Endothelial cell of umbilical vein (primary cell): ENCODE measurements around the gene HMCN1.

ENCODE experiments used
- CTCF ChIP-seq, 2 donors: IDR thresholded peaks; 1 replicate in 1 of 2; 2 replicates in 1 of 2; pipeline ENCODE4 v1.5.1; 2011; ENCODE audit warnings: low read length in 2 of 2, mild to moderate bottlenecking in 2 of 2, moderate library complexity in 2 of 2, control low read depth in 1 of 2, inconsistent platforms in 1 of 2, low read depth in 1 of 2; ENCODE audit not compliant: insufficient read depth in 1 of 2; ENCODE audit errors: extremely low read depth in 1 of 2
- EZH2 ChIP-seq: IDR thresholded peaks from 2 replicates; pipeline ENCODE4 v1.6.1; 2012; ENCODE audit warnings: borderline replicate concordance, low read depth, mild to moderate bottlenecking, moderate library complexity, low read length, inconsistent platforms; ENCODE audit not compliant: severe bottlenecking
- FOS ChIP-seq: IDR thresholded peaks from 2 replicates; pipeline ENCODE4 v1.6.1; 2011; ENCODE audit warnings: mild to moderate bottlenecking, low read length, moderate library complexity, borderline replicate concordance; ENCODE audit not compliant: insufficient read depth
- GATA2 ChIP-seq: IDR thresholded peaks from 2 replicates; pipeline ENCODE4 v1.7.0; 2011; ENCODE audit warnings: low read depth, mild to moderate bottlenecking, moderate library complexity, mixed read lengths, low read length; ENCODE audit not compliant: insufficient read length, insufficient read depth
- MAX ChIP-seq: IDR thresholded peaks from 2 replicates; pipeline ENCODE4 v1.6.1; 2011; ENCODE audit not compliant: insufficient read depth, insufficient read length
- MYC ChIP-seq: IDR thresholded peaks from one replicate; pipeline ENCODE4 v1.6.1; 2011; ENCODE audit warnings: mild to moderate bottlenecking, low read depth, low read length
- POLR2A ChIP-seq: IDR thresholded peaks from 2 replicates; pipeline ENCODE4 v1.6.1; 2012; ENCODE audit warnings: low read depth, mild to moderate bottlenecking, control low read depth, low read length
- POLR2AphosphoS5 ChIP-seq: IDR thresholded peaks from 2 replicates; pipeline ENCODE4 v1.6.1; 2012; ENCODE audit warnings: low read depth, mild to moderate bottlenecking, control low read depth, low read length, moderate library complexity; ENCODE audit not compliant: insufficient read depth

- TF ChIP-seq CTCF (IDR thresholded peaks at IDR 0.05; ENCODE audit: extremely low read depth in 1 of 2, insufficient read depth in 1 of 2, low read depth in 1 of 2, low read length in 2 of 2) (no peak), EZH2 (no peak), POLR2AphosphoS5 (no peak), MAX (no peak), MYC (no peak), POLR2A (no peak), FOS (no peak), GATA2 (no peak)
These were observed 461.3 kb downstream of the HMCN1 start for GRCh38 chr1:186195377-186195931.
